ENCODE measurements around the gene KLRC3.
"Not testable (repeated sequence)": the region's sequence is repeated elsewhere in the genome, so short reads cannot be mapped to it uniquely, and the experiment has no call there.

KLRC3 gene

DNA sequence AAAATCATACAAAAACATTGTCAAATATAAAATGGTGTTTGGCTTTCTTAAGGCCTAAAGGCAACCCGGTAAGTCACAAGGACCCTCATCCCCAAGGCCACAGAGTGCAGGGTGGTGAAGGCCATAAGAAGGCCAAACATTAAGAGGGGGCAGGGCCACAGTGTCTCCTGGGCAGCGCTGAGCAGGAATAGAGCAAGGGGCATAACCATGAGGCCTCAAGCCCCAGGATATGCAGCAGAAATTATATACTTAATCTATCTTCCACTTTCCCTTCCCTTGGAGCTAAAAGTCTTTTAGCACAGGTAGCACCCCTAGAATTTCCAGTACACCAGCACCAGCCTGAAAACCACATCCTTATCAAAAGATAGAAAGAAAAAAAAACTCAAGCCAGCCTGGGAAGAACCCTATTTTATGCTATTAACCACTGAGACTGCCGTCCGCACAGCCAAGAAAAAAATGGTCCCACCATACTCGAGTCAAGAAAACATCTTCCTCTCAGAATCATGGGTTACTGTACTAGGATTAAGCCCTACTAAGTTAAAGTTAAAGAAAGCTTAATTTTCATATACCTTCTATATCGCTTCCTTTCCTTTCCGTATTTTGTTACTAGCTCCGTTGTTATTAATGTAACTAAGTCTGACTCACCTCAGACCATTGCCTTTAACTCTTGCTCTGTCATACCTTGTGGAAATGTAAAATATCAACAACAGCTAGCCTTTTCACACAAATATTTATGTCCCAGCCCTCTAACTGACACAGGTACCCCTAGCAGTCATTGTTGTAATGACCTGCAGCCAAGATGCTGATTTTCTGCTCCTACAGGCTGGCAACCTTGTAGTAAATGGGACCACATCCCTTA, 50.6 kb downstream of the KLRC3 start:
- no peak for DNase-seq (ENCODE audit: low read depth, low spot score)

DNA sequence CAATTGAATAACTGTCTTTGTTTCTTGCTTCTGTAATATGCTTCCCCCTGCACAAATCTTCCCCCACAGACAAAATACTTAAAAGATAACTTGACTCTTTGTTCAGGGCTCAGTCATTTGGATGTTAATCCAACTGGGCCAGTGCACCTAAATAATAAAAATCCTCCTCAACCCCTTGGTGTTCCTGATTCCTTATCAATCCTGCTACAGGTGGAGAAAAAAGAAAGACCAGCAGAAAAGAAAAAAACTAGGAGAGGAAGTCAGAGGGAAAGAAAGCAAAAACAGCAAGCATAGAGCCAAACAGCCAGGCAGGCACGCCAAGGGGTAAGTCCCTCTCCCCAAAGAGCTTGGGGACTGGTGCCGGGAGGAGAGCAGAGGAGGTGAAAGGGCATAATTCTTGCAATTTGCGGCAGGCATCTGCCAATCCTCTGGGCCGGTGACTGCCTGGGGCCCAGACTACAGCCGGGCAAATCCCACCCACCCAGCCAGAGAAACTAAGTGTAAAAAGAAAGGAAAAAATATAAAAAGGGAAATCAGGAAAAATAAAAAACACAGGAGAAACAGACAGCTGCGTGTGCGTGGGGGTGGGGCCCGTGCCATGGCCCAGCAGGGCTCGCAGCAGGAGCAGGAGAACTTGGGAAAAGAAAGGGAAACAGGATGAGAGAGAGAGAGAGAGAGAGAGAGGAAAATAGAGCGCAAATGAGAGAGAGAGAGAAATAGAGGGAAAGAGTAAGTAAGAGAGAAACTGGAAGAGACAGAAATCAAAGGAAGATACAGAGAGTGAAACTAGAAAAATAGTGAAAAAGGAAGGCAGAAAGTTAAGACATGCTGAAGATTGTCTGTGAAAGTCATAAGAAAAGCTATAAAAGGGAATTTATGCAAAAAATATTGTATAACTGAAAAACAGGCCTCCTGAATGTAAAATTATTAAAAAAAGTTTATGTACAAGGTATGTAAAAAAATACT, 51.9 kb downstream of the KLRC3 start:
- no peak for DNase-seq (ENCODE audit: low read depth, low spot score)

GRCh38 chr12:10367714-10368113, 52.7 kb downstream of the KLRC3 start:
- not testable (repeated sequence) for DNase-seq (ENCODE audit: low read depth, low spot score)

- DNase-seq (ENCODE audit: low read depth, low spot score), result no peak
Measured at GRCh38 chr12:10366875-10367274, 53.5 kb downstream of the KLRC3 start.

DNA sequence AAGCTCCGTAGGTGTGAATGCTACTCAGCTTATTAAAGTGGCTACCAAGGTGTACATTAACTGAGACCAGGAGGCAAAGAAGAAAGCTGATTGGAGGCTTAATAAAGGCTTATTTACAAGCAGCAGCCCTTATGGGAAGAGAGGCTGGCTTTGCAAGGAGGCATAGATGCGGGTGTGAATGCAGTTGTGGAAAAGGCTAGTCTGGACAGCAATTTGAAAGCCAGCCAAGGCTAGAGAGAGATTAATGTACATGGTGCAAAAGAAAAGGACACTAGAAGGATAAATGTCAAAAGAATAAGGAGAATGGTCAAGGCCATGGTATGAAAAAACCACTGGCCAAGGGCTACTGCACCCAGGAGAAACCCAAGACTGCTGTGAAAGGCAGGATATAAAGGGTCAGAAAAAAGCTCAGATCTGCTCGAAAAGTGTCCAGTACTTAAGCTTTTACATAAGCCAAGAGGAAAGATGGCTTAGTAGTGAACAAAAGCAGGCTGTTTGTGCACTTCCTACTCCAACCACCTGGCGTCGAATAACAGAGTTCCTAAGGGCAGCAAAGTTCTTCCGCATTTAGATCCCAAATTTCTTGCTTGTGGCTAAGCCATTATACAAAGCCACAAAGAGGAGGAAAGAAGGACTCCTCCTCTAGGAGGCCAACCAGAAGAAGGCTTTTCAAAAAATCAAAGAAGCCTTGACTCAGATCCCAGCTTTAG, 54.5 kb downstream of the KLRC3 start:
- peak; percentile 38 for DNase-seq (ENCODE audit: low read depth, low spot score)

DNA sequence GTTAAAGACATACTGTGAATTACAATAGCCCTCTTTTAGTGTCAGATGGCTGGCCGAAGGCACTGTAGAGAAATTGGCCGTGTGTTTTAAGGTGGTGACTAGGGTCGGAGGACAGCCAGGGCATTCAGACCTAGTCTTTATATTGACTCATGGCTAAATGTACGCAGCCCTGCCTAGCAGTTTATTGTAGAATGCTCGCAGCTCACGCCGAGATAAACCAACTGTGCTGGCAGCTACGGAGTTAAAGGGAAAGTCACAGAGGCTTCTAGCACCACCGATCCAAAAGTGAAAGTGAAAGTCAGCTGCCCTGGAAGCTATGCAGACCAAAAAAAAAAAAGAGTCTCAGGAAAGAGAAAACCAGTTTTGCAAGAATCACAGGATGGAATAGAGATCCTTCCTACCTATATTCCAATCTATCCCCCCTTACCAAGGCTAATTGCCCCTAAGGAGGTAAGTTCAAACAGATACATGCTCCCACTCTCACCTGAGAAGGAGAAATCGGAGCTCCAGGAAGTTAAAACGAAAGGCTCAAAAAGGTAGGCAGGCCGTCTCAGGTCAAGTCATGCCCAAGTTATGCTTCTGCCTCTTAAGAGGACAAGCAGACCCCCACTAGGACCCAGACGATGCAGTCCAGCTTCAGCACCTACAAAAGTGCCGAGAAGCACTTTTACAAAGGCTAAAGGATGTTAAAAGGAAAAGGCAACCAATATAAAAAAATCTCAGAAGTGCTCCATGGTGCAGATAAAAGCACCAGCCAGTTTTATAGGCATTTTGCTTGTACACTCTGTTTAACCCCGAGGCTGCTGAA, 55.4 kb downstream of the KLRC3 start:
- DNase-seq (ENCODE audit: low read depth, low spot score), result peak; percentile 90

DNA sequence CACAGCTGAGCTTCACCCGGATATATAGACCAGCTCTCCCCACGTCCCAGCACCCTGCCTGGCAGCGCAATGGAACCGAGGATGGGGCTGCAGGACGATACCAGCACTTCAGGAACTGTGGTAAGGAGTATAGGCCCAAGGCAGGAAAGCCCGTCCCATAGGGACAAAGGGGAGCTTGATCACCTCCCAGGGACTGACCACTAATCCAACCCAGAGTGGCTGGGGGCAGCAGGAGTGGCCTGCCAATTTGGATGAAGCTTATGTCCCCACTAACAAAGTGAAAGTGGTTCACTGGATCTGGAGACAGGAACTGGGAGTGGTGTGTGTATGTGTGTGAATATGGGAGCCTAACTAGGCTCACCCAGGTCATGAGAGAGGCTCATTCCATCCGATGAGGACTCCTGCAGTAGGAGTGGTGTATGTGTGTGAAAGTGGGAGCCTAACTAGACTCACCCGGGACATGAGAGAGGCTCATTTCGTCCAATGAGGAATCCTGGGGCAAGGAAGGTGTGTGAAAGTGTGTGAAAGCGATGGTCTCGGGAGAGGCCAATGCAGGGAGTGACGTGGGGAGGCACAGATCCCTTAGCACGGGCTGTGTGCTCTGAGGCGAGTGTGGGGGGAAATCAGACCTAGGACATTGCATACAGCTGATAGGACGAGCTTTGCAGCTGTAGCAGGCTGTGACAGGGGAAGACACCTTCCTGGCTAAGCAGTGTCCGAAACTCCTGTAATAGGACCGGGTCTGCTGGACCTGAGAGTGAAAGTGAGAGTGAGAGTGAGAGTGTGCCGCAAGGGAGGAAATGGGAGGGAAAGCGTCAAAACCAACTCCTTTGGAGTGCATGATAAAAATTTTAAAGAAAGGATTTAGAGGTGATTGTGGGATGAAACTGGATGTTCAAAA, 56.2 kb downstream of the KLRC3 start:
- DNase-seq (ENCODE audit: low read depth, low spot score), result peak; percentile 65

DNA sequence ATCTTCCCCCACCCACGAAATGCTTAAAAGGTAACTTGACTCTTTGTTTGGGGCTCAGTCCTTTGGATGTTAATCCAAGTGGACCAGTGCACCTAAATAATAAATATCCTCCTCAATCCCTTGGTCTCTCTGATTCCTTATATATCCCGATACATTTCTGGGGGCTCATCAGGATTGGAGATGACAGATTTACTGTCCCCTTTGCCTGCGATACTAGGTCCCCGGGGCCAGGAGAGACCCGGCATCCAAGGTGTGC, 56.8 kb downstream of the KLRC3 start:
- DNase-seq (ENCODE audit: low read depth, low spot score), result peak; percentile 22

GRCh38 chr12:10362828-10363657, 57.4 kb downstream of the KLRC3 start:
- DNase-seq (ENCODE audit: low read depth, low spot score), result peak; percentile 15

DNA sequence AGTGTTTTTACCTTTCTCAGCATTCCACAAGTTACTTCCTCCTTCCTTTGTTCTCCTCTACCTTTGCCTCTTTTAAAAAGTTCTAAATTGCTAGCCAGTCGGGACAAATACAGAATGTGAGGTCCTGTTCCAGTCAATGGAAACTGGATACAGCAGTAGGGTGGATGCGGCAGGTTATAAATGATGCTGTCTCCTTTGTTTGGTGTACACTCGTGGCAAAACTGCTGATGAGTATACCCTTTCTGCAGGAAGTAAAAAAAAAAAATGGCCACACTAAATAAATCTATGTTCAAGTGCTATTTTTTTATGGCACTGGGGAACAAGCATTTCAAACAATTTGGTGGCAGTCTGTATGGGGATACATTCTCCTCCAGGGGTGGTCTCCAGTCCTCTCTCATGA, 58.1 kb downstream of the KLRC3 start:
- DNase-seq (ENCODE audit: low read depth, low spot score), result no peak

All from astrocyte of the hippocampus (primary cell).